EL (cell line): ENCODE data around the gene GZF1.
"Not testable (repeated sequence)": the region's sequence is repeated elsewhere in the genome, so short reads cannot be mapped to it uniquely, and the experiment has no call there.

Experiments used
- DNase-seq: peaks from one replicate; pipeline ENCODE4 v3.0.0-alpha.2; 2016

GZF1 gene

DNA sequence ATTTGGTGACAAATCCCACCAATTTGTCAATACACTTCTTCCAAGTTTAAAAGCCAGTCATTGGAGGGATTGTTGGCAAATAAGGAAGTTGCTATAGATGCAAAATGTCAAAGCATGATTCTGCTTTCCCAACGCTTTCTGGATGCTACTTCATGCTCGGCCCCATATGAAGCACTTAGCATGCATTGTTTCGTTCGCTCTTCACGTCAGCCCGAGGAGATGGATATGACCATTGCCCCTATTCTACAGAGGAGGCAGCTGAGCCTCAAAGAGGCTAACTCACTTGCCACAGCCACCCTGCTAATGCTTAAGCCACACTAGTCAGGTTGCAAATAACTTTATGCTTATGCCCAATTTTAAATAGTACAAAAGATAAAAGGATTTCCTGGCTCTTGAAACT is 14.2 kb upstream of the GZF1 start:
- no peak for DNase-seq

GRCh38 chr20:23348510-23348909 is 13.5 kb upstream of the GZF1 start:
- not testable (repeated sequence) for DNase-seq

- peak; percentile 86 for DNase-seq
Observed at GRCh38 chr20:23349338-23350195, 12.4 kb upstream of the GZF1 start.

GRCh38 chr20:23350196-23350903 is 11.6 kb upstream of the GZF1 start, which contains the start of gene NXT1:
TSS of gene NXT1 (plus strand) at chr20:23350791. CDS start at chr20:23354042, 3,251 bp downstream.
- DNase-seq = peak; percentile 99

DNA sequence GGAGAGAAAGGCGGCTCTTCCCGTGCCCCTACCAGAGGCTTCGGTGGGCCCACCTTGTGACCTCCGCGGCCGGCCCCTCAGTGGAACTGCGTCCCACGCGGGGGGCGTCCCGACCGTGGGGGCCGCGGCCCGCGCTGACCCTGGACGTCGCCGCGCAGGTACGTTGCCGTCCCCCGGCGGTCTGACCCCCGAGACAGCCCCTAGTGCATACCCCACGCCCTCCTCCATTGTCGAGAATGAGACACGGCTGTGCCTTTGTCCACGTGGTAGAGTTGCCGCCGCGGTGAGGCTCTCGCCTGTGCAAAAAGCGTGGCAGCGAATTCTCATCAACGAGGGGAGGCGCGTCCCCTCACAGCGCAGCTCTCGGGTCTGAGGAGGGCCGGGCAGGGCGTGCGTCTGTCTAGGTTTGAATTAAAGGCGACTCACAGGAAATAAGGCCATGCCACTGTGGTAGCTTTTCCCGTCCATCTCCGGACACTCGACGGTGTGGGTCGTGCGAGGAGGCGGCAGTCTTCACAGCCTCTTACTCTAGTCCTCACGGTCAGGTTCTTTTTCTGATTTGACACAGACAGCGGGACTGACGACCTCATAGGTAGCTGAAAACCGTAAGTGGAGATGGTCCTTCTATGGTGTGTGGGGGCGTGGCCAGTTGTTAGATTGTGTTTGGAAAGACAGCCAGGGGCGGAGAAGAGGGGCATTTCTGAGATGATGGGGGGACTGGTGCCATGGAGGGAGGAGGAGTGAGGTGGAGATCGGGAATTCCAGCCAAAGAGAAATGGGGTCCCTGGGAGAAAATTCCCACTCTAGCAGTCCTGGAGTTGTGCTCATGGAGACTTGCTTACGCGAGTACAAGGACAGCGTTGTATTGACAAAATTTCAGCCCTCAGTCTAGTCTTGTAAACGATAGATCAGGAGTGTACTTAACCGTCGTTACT is 10.8 kb upstream of the GZF1 start:
- peak; percentile 55 for DNase-seq

GRCh38 chr20:23356203-23356602 is 5.8 kb upstream of the GZF1 start:
- DNase-seq = no peak

DNA sequence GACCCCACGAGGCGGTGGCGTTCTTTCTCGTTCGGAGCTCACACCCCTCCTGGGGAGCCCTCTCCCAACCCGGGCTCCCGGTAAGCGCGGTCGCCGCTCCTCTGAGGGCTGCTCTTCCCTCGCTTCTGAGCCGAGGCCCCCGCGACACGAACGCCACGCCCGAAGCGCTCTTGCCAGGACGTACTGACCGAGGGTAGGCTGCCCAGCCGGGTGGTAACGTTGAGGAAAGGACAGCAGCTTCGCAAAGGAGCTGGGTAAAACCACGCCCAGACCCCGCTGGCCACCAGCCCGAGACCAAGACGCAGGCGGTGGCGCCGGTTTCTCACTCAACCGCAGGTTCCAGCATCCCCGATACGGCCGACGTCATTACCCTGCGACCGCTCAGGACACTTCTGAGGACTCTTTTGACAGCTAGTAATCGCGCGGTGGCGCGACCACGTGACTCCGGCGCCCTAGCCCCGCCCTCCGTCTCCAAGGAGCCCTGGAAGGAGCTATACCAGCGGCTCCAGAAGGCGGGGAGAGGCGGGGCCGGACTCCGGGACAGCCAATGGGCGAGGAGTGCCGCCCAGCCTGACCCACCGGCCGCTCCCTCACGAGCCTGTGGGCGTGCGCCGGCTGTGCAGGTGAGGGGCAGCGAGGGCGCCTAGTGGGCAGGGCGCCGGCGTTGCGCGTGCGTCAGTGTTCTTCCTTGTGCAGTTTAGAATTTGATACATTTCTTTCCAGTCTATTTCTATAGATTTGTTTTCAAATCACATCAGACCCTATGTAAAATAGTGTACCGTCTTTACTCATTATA is 4.0 kb upstream of the GZF1 start:
- peak; percentile 99 for DNase-seq

GRCh38 chr20:23358563-23358906 is 3.4 kb upstream of the GZF1 start:
- DNase-seq = no peak

- no peak for DNase-seq
Observed at GRCh38 chr20:23358923-23359593, 2.9 kb upstream of the GZF1 start.

GRCh38 chr20:23360531-23360930 is 1.5 kb upstream of the GZF1 start:
- no peak for DNase-seq

GRCh38 chr20:23361119-23361475 is 885 bp upstream of the GZF1 start:
- DNase-seq = peak; percentile 22

DNA sequence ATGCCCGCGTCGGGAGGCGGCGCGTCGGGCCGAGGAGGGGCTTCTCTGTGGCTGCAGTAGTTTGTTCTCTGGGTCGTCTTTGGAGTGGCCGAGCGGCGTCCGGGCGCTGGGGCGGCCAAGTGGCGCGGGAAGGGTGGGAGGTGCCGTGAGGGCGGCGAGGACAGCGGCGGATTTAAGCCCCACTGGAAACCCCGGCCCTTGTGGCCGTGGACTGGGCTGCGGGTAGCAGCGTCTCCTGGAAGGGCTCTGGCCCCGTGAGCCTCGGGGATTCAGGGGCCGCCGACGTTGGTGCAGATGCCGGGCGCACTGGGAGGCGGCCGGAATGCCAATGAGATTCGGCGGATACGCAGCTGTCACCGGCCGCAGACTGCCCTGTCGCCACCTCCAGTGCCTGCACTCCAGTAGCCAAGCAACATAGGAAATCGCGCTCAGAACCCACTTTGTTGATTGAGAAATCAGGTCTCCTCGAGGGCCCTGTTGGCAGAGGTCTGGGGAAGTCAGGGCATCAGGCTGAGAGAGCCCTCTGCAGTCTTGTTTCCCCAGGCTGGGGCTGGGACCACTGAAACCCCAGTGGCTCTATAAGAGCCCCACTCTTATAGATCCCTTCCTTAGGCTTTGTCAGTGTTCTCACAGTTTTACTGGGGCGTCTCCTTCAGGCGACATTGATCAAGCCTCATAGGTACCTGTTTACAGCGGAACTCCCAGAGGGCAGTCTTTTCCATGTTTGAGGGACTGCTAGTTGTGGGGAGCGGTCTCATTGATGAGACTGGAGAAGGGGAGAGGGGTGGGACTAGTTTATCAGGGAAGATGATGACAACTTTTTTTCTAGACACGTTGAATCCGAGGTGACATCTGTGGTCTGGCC is 642 bp downstream of the GZF1 start:
- DNase-seq = peak; percentile 37

DNA sequence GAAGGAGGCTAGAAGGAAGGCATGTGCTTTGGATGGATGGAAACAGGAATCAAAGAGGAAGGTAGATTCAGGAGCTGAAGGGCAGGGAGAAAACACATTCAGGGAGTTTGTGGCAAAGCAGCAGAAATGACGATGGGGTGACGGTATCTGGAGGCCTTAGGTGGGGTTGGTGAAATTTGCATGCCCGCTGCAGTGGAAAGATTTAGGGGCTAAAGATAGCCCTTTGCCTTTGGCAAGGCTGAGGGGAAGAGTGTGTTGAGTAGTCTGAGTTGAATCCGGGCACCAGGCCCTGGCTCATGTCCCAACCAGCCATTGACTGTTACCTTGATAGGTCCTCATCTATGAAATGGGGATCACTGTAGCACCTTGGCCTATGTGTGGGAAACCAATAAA is 1.3 kb downstream of the GZF1 start:
- DNase-seq = no peak

GRCh38 chr20:23365390-23366165 is 3.6 kb downstream of the GZF1 start:
- DNase-seq = no peak

DNA sequence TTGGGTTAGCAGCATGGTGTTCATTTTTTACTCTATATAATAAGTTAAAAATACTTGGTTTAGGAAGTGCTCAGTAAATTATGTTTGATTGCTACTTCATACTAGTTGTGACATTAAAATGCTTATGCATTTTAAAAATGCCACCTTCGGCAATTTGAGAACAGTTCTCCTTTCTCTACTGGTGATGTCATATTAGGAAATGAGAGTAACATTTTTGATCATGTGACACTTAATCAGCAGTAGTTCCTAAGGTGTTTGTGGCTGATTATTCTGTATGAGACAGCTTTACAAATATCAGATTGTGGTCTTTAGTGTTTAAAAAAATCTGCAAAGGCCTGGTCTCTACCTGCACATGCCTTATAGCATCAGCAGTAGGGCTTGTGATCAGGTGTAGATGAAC is 4.4 kb downstream of the GZF1 start:
- DNase-seq = no peak

DNA sequence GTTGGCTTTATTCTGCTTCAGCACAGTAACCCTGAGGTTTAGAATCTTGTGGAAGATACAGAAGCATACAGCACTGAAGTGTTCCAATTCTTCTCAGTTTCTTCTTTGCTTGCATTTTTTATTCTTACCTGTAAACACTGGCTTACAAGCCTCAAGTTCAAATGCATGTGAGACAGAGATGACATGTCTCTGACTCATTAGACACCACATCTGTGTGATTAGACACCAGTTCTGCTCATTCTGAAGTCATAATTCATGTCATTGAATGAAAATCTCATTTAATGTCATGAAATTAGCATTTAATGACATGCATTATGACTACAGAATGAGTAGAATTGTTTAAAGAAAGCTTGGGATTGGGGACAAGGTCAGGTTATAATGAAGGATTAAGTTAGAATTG is 5.8 kb downstream of the GZF1 start:
- DNase-seq = peak; percentile 35

DNA sequence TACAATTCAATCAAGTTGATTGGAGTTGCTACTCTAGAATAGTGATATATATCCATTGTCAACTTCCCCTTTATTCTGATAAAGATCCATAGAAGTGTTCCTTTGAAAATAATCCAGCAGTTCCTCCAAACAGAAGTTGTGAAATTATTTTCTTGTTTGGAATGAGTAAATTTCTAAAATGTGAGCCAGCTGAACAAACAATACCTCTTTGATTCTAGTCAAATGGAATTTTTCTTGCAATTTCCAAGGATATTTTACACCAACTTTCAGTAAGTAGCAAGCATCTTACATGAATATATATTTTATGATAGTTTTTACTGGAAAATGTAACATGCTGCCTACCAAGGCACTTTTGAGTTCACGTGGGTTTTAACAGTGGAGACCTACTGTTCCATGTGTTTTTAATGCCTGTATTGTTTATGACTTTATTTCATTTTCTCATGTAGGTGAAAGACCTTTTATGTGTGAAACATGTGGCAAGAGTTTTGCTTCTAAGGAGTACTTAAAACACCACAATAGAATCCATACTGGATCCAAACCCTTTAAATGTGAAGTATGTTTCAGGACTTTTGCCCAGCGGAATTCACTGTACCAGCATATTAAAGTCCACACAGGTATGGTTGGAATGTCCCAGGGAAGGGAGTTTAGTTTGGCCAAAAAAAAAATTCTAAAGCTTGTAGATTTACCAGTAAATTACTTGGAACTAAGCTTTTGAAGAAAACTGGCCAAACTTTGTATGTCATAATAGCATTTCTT is 6.5 kb downstream of the GZF1 start:
- no peak for DNase-seq

DNA sequence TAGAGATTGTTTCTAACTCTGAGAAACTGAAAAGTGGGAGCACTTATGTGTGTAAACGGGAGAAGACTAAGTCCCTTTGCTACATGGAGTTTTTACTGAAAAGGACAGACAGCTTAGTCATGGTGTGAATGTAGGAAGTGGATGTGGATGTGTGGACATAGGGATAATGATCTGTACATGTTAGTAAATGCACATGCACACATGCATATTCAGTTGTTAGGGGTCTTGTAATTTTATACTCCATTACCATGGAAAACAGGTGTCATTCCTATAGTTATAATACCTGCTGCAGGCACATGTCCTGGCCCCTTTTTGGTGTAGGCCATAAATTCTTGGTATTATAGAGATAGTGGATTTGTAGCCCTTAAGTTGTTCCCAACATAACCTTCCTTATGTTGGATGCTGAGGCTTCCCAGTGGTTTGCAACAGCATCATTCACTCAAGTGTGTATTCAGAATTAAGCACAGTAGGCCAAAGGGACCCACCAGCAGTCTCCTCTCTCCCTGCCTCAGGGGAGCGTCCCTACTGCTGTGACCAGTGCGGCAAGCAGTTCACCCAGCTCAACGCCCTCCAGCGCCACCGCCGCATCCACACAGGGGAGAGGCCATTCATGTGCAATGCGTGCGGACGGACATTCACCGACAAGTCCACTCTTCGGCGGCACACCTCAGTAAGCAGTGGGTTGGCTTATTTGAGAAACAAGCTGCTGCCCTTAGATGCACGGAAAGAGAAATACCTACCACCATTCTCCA is 7.3 kb downstream of the GZF1 start:
- no peak for DNase-seq
